ENCODE results near the gene ATP6V1G3. TPM values are rescaled to one million over a fixed set of nuclear protein-coding genes. Genes with fewer than 3 reads are reported as not detected.

ATP6V1G3 gene
- total and polyA plus RNA-seq, 7 donors, result not detected

GRCh38 chr1:198493329-198493728 is 47.2 kb downstream of the ATP6V1G3 start:
- Histone ChIP-seq H3K4me1 (no peaks in the 10 kb centered on the region), H3K4me3 (no peak overlapping the region), H3K9me3 (no peaks in the 10 kb centered on the region), H3K36me3 (ENCODE audit: insufficient read depth in 1 of 2, low read depth in 1 of 2) (no peaks in the 10 kb centered on the region), H3K27me3 (ENCODE audit: insufficient read depth in 3 of 3, low read length in 2 of 3) (no peaks in the 10 kb centered on the region), H3K27ac (no peak overlapping the region)
- intact Hi-C loops (cut with DNase I), result no loop called here
- no peak for DNase-seq
- TF ChIP-seq, protein P1, sequence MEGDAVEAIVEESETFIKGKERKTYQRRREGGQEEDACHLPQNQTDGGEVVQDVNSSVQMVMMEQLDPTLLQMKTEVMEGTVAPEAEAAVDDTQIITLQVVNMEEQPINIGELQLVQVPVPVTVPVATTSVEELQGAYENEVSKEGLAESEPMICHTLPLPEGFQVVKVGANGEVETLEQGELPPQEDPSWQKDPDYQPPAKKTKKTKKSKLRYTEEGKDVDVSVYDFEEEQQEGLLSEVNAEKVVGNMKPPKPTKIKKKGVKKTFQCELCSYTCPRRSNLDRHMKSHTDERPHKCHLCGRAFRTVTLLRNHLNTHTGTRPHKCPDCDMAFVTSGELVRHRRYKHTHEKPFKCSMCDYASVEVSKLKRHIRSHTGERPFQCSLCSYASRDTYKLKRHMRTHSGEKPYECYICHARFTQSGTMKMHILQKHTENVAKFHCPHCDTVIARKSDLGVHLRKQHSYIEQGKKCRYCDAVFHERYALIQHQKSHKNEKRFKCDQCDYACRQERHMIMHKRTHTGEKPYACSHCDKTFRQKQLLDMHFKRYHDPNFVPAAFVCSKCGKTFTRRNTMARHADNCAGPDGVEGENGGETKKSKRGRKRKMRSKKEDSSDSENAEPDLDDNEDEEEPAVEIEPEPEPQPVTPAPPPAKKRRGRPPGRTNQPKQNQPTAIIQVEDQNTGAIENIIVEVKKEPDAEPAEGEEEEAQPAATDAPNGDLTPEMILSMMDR (IDR thresholded peaks at IDR 0.05), result no peak
- ATAC-seq, result no peak
- 95 to 96% (median 95%) methylated on average over 10 of the region's 10 CpGs for WGBS, 3 donors

- H3K27me3 ChIP-seq (ENCODE audit: insufficient read depth in 3 of 3, low read length in 2 of 3), result no peaks in the 10 kb centered on the region
- H3K27ac ChIP-seq, result no peak overlapping the region
- no peaks in the 10 kb centered on the region for H3K4me1 ChIP-seq
- no peak overlapping the region for H3K4me3 ChIP-seq
- intact Hi-C loops (cut with DNase I), result no loop called here
- 36 to 67% (median 42%) methylated on average over 1 of the region's 1 CpG for WGBS, 3 donors
- no peaks in the 10 kb centered on the region for H3K36me3 ChIP-seq (ENCODE audit: insufficient read depth in 1 of 2, low read depth in 1 of 2)
- H3K9me3 ChIP-seq, result no peaks in the 10 kb centered on the region
- ATAC-seq (no peak), DNase-seq (no peak)
- TF ChIP-seq, protein P1 (IDR thresholded peaks at IDR 0.05), result no peak
Observed at GRCh38 chr1:198492872-198493271, 47.6 kb downstream of the ATP6V1G3 start.

DNA sequence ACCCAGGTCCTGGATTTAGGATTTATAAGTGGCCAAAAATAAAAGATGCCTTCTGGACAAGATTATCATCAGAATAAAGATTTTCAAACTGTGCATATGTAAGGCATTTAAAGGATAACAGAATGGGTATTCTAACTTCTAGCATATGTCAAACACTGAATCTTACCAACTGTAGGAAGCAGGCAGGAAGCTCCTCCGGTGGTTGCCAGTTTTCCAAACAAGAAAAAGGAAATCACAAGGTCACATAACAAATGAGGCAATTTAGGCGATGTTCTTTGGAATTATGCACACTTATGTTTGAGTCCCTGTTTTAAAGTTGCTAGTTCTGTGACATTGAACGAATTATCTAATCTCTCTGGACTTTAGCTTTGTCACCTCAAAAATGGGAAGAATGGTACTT is 48.9 kb downstream of the ATP6V1G3 start:
- TF ChIP-seq, protein P1 (IDR thresholded peaks at IDR 0.05), result no peak
- intact Hi-C loops (cut with DNase I), result no loop called here

DNA sequence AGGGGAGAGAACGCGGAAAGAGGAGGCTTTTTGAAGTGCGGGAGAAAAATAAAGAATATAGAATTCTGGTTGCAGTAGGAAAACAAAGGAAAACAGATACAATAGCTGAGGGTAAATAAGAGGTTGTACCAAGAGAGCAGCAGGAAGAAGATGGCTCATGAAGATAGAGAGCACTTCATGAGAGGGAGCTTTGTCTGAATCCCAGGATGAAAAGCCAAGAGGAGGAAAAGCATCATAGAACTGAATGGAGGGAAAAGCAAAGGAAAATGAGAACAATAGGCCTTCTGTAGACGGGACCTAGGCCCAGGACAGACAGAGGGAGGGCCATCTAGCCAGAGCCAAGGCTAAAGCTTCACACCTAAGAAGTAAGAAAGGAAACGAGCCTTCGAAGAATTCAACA is 49.5 kb downstream of the ATP6V1G3 start:
- H3K27me3 ChIP-seq (ENCODE audit: insufficient read depth in 3 of 3, low read length in 2 of 3), result no peaks in the 10 kb centered on the region
- no peak overlapping the region for H3K4me3 ChIP-seq
- no peaks in the 10 kb centered on the region for H3K36me3 ChIP-seq (ENCODE audit: insufficient read depth in 1 of 2, low read depth in 1 of 2)
- TF ChIP-seq, protein P1 (IDR thresholded peaks at IDR 0.05), result no peak
- ATAC-seq (no peak), DNase-seq (no peak)
- 75 to 81% (median 79%) methylated on average over 6 of the region's 6 CpGs for WGBS, 3 donors
- no peaks in the 10 kb centered on the region for H3K4me1 ChIP-seq
- intact Hi-C loops (cut with DNase I), result no loop called here
- no peak overlapping the region for H3K27ac ChIP-seq
- no peaks in the 10 kb centered on the region for H3K9me3 ChIP-seq

More for the DNA sequence above, 48.9 kb downstream of the ATP6V1G3 start:
- no peak overlapping the region for H3K4me3 ChIP-seq
- DNase-seq (no peak), ATAC-seq (no peak)
- no peaks in the 10 kb centered on the region for H3K4me1 ChIP-seq
- H3K27ac ChIP-seq, result no peak overlapping the region
- no peaks in the 10 kb centered on the region for H3K27me3 ChIP-seq (ENCODE audit: insufficient read depth in 3 of 3, low read length in 2 of 3)
- H3K9me3 ChIP-seq, result no peaks in the 10 kb centered on the region
- 61 to 63% (median 62%) methylated on average over 3 of the region's 3 CpGs for WGBS, 3 donors
- H3K36me3 ChIP-seq (ENCODE audit: insufficient read depth in 1 of 2, low read depth in 1 of 2), result no peaks in the 10 kb centered on the region

- TF ChIP-seq, protein P1 (IDR thresholded peaks at IDR 0.05), result no peak
- no peak for ATAC-seq
- no peak for DNase-seq
- H3K27me3 ChIP-seq (ENCODE audit: insufficient read depth in 3 of 3, low read length in 2 of 3), result no peaks in the 10 kb centered on the region
- H3K27ac ChIP-seq, result no peak overlapping the region
- WGBS, 3 donors, result 38 to 42% (median 39%) methylated on average over 1 of the region's 1 CpG
- intact Hi-C loops (cut with DNase I), result no loop called here
- no peaks in the 10 kb centered on the region for H3K36me3 ChIP-seq (ENCODE audit: insufficient read depth in 1 of 2, low read depth in 1 of 2)
- no peaks in the 10 kb centered on the region for H3K9me3 ChIP-seq
- no peak overlapping the region for H3K4me3 ChIP-seq
- no peaks in the 10 kb centered on the region for H3K4me1 ChIP-seq
Observed at GRCh38 chr1:198490224-198490623, 50.3 kb downstream of the ATP6V1G3 start.

Data from psoas muscle (tissue), 8 donors.